Esophagus muscularis mucosa (tissue), 4 donors: ENCODE data around the gene JADE2.

ENCODE experiments used
- CTCF ChIP-seq, 3 experiments: fragments of 200-600 bp in 2 of 3; fragments of 450-650 bp in 1 of 3; sonication (generic) in 2 of 3; IDR thresholded peaks; one replicate each; pipeline ENCODE4 v1.5.1; 2017 to 2019; ENCODE audit warnings: antibody characterized with exemption in 3 of 3, mild to moderate bottlenecking in 2 of 3, moderate library complexity in 1 of 3
- EP300 ChIP-seq: sonication (generic); formaldehyde crosslinking; IDR thresholded peaks from one replicate; pipeline ENCODE4 v1.6.1; 2017; ENCODE audit warnings: antibody characterized with exemption
- POLR2A ChIP-seq: fragments of 450-650 bp; IDR thresholded peaks from one replicate; pipeline ENCODE4 v1.6.1; 2017; ENCODE audit warnings: antibody characterized with exemption, moderate library complexity, mild to moderate bottlenecking, low read depth
- POLR2AphosphoS5 ChIP-seq, 2 donors: sonication (generic); formaldehyde crosslinking; IDR thresholded peaks; one replicate each; pipeline ENCODE4 v1.6.1; 2017; ENCODE audit warnings: antibody characterized with exemption in 2 of 2

- TF ChIP-seq CTCF (IDR thresholded peaks at IDR 0.05) (no peak), POLR2AphosphoS5 (IDR thresholded peaks at IDR 0.05) (no peak), POLR2A (no peak), EP300 (no peak)
These were observed 59.2 kb downstream of the JADE2 start for GRCh38 chr5:134584662-134585061.
